H1 (cell line): Measurements from ENCODE around the gene TMSB10. TPM values are rescaled to one million over a fixed set of nuclear protein-coding genes. Genes with fewer than 3 reads are reported as not detected.

ENCODE experiments used
- CTCF ChIA-PET: fragments of 300-600 bp; sonication (Branson Sonifier 250); formaldehyde crosslinking; loops from one replicate; lab custom pipeline; 2021; ENCODE audit not compliant: partially characterized antibody; lab: Charles Lee
- POLR2A ChIA-PET: fragments of 300-600 bp; sonication (Branson Sonifier 250); formaldehyde crosslinking; loops from one replicate; lab custom pipeline; 2021; ENCODE audit warnings: inconsistent platforms; ENCODE audit not compliant: partially characterized antibody; lab: Charles Lee
- DNase-seq, 2 experiments: peaks; one replicate each; pipeline versions ENCODE4 v3.0.0 to v3.0.0-alpha.2; 2010 to 2022; ENCODE audit warnings: low spot score in 2 of 2, low read depth in 1 of 2, mixed read lengths in 1 of 2
- FAIRE-seq: peaks from 2 replicates; lab custom pipeline; 2011; peaks lifted over from hg19 to GRCh38; lab: Jason Lieb, UNC
- H2AFZ ChIP-seq: 2 replicates; pipeline ENCODE4 v1.8.1; 2012; ENCODE audit warnings: low read length, inconsistent platforms
- H2AK5ac ChIP-seq: 2 replicates; pipeline ENCODE4 v1.6.1; 2013; ENCODE audit warnings: low read depth, low read length
- H2BK120ac ChIP-seq: replicated peaks from 2 replicates; pipeline ENCODE3; 2013; ENCODE audit warnings: low read depth, low read length, inconsistent platforms
- H2BK12ac ChIP-seq: 2 replicates; pipeline ENCODE4 v1.6.1; 2013; ENCODE audit warnings: low read depth, low read length
- H2BK15ac ChIP-seq: 2 replicates; pipeline ENCODE4 v1.6.1; 2013; ENCODE audit warnings: low read length
- H2BK20ac ChIP-seq: 2 replicates; pipeline ENCODE4 v1.6.1; 2013; ENCODE audit warnings: low read length
- H2BK5ac ChIP-seq: 2 replicates; pipeline ENCODE4 v1.6.1; 2013; ENCODE audit warnings: low read depth, low read length
- H3K14ac ChIP-seq: 2 replicates; pipeline ENCODE4 v1.6.1; 2013; ENCODE audit warnings: inconsistent platforms; ENCODE audit not compliant: insufficient read length
- H3K18ac ChIP-seq: 2 replicates; pipeline ENCODE4 v1.6.1; 2013; ENCODE audit warnings: low read length; ENCODE audit errors: extremely low read depth
- H3K23ac ChIP-seq: 2 replicates; pipeline ENCODE4 v1.6.1; 2013; ENCODE audit warnings: inconsistent platforms; ENCODE audit not compliant: insufficient read length
- H3K23me2 ChIP-seq: 2 replicates; pipeline ENCODE4 v1.6.1; 2013; ENCODE audit warnings: low read depth, low read length
- H3K27ac ChIP-seq: 2 replicates; pipeline ENCODE4 v1.6.1; 2011; ENCODE audit warnings: low read depth, low read length, inconsistent platforms
- H3K27me3 ChIP-seq, 4 experiments: replicated peaks in 1 of 4; 1 replicate in 1 of 4; 2 replicates in 3 of 4; pipeline versions ENCODE4 v1.6.1 to v1.8.1; 2011 to 2013; ENCODE audit warnings: low read length in 3 of 4, mild to moderate bottlenecking in 3 of 4, inconsistent platforms in 2 of 4, mixed read lengths in 2 of 4, moderate library complexity in 1 of 4; ENCODE audit not compliant: control insufficient read depth in 3 of 4, insufficient read depth in 3 of 4; ENCODE audit errors: extremely low read depth in 1 of 4
- H3K36me3 ChIP-seq, 4 experiments: 2 replicates each; pipeline versions ENCODE4 v1.6.1 to v1.8.1; 2011 to 2013; ENCODE audit warnings: mild to moderate bottlenecking in 4 of 4, low read length in 3 of 4, moderate library complexity in 2 of 4, control low read depth in 1 of 4, inconsistent platforms in 1 of 4; ENCODE audit not compliant: insufficient read depth in 4 of 4, control insufficient read depth in 2 of 4
- H3K4ac ChIP-seq: replicated peaks from 2 replicates; pipeline ENCODE3; 2013; ENCODE audit warnings: low read length, low read depth, mixed read lengths, inconsistent platforms; ENCODE audit not compliant: insufficient read length
- H3K4me1 ChIP-seq, 4 experiments: replicated peaks in 1 of 4; 1 replicate in 1 of 4; 2 replicates in 3 of 4; pipeline versions ENCODE4 v1.6.1 to v1.8.1; 2011 to 2013; ENCODE audit warnings: low read length in 3 of 4, inconsistent platforms in 2 of 4, mixed read lengths in 1 of 4; ENCODE audit not compliant: insufficient read depth in 4 of 4, control insufficient read depth in 3 of 4
- H3K4me2 ChIP-seq, 2 experiments: 2 replicates each; pipeline versions ENCODE4 v1.6.1 to v1.8.1; 2011 to 2013; ENCODE audit warnings: low read depth in 2 of 2, low read length in 2 of 2, control low read depth in 1 of 2, inconsistent platforms in 1 of 2, mild to moderate bottlenecking in 1 of 2; ENCODE audit not compliant: insufficient read depth in 1 of 2
- H3K4me3 ChIP-seq, 4 experiments: fragments of 200-600, 300-600 bp in 1 of 4; sonication (generic), shearing (Covaris generic), sonication (Bioruptor Twin) in 1 of 4; 2 replicates each; pipeline versions ENCODE4 v1.5.1 to v1.8.1; 2011 to 2016; ENCODE audit warnings: low read length in 4 of 4, low read depth in 3 of 4, control low read depth in 2 of 4, inconsistent platforms in 2 of 4, mild to moderate bottlenecking in 2 of 4, mixed read lengths in 1 of 4, moderate library complexity in 1 of 4; ENCODE audit not compliant: insufficient read depth in 2 of 4; ENCODE audit errors: extremely low read depth in 1 of 4
- H3K56ac ChIP-seq: replicated peaks from 2 replicates; pipeline ENCODE3; 2013; ENCODE audit warnings: low read depth, mild to moderate bottlenecking, mixed read lengths, low read length, inconsistent platforms; ENCODE audit not compliant: insufficient read length
- H3K79me1 ChIP-seq: 2 replicates; pipeline ENCODE4 v1.6.1; 2013; ENCODE audit warnings: low read depth, low read length, control low read depth
- H3K79me2 ChIP-seq, 2 experiments: 2 replicates each; pipeline versions ENCODE4 v1.6.1 to v1.8.1; 2012 to 2013; ENCODE audit warnings: low read length in 2 of 2, mild to moderate bottlenecking in 2 of 2, inconsistent platforms in 1 of 2; ENCODE audit not compliant: insufficient read depth in 2 of 2, control insufficient read depth in 1 of 2
- H3K9ac ChIP-seq, 4 experiments: replicated peaks in 1 of 4; 1 replicate in 1 of 4; 2 replicates in 3 of 4; pipeline versions ENCODE4 v1.6.1 to v1.8.1; 2011 to 2013; ENCODE audit warnings: low read depth in 3 of 4, low read length in 3 of 4, control low read depth in 2 of 4, mild to moderate bottlenecking in 2 of 4, moderate library complexity in 2 of 4, inconsistent platforms in 1 of 4; ENCODE audit errors: extremely low read depth in 1 of 4
- H3K9me3 ChIP-seq, 2 experiments: 2 replicates each; pipeline versions ENCODE4 v1.6.1 to v1.8.1; 2012 to 2013; ENCODE audit warnings: mild to moderate bottlenecking in 2 of 2, moderate library complexity in 2 of 2, control low read depth in 1 of 2, inconsistent platforms in 1 of 2, low read depth in 1 of 2, low read length in 1 of 2, mixed read lengths in 1 of 2; ENCODE audit not compliant: insufficient read depth in 2 of 2
- H4K20me1 ChIP-seq, 2 experiments: replicated peaks in 1 of 2; 2 replicates each; pipeline versions ENCODE3 to v1.8.1; 2011 to 2013; ENCODE audit warnings: inconsistent platforms in 2 of 2, low read length in 2 of 2, mild to moderate bottlenecking in 1 of 2; ENCODE audit not compliant: insufficient read depth in 2 of 2, control insufficient read depth in 1 of 2
- H4K5ac ChIP-seq: 2 replicates; pipeline ENCODE4 v1.6.1; 2013; ENCODE audit warnings: low read length, low read depth, mixed read lengths, inconsistent platforms; ENCODE audit not compliant: insufficient read length
- H4K8ac ChIP-seq: 2 replicates; pipeline ENCODE4 v1.8.0; 2013; ENCODE audit warnings: mild to moderate bottlenecking, moderate library complexity, low read length, inconsistent platforms; ENCODE audit not compliant: insufficient read depth; ENCODE audit errors: extremely low read depth
- H4K91ac ChIP-seq: replicated peaks from 2 replicates; pipeline ENCODE3; 2013; ENCODE audit warnings: low read length, mixed read lengths, inconsistent platforms; ENCODE audit not compliant: insufficient read length
- ASH2L ChIP-seq: fragments of 200-600, 300-600 bp; sonication (generic); IDR thresholded peaks from one replicate; pipeline ENCODE4 v1.7.1; 2017; ENCODE audit warnings: low read length
- CBX8 ChIP-seq: fragments of 300-800, 300-1000 bp; sonication (generic); IDR thresholded peaks from 2 replicates; pipeline ENCODE4 v1.7.1; 2016; ENCODE audit warnings: low read depth, low read length, borderline replicate concordance
- GTF2F1 ChIP-seq: IDR thresholded peaks from 2 replicates; pipeline ENCODE4 v1.6.1; 2012; ENCODE audit warnings: low read depth, low read length, improper control_type of control experiment, borderline replicate concordance
- SIN3A ChIP-seq, 2 experiments: IDR thresholded peaks in 1 of 2; conservative IDR thresholded peaks in 1 of 2; 2 replicates each; pipeline ENCODE4 v1.6.1; 2011 to 2012; ENCODE audit warnings: low read length in 2 of 2, improper control_type of control experiment in 1 of 2, low read depth in 1 of 2, mild to moderate bottlenecking in 1 of 2
- SP2 ChIP-seq: IDR thresholded peaks from 2 replicates; pipeline ENCODE4 v1.6.1; 2012; ENCODE audit warnings: mild to moderate bottlenecking, low read length, inconsistent platforms
- SRF ChIP-seq: IDR thresholded peaks from 2 replicates; pipeline ENCODE4 v1.6.1; 2011; ENCODE audit warnings: mild to moderate bottlenecking, low read depth, low read length, moderate library complexity
- WGBS, 2 experiments: shearing (Covaris generic) in 1 of 2; methylation state at CpG; one replicate each; pipeline versions ENCODE4 v1.1.6 to v1.1.7; 2013 to 2015; ENCODE audit warnings: low lambda C conversion rate in 2 of 2, mixed read lengths in 2 of 2, inconsistent platforms in 1 of 2, low coverage in 1 of 2, missing lambda C conversion rate in 1 of 2; ENCODE audit not compliant: insufficient replicate concordance in 2 of 2, insufficient coverage in 1 of 2, insufficient read length in 1 of 2; ENCODE audit errors: extremely low coverage in 1 of 2, missing lambda C conversion rate in 1 of 2; 5-methylcytosine and 5-hydroxymethylcytosine counted together
- polyA plus RNA-seq, 7 experiments: library from polyadenylated mRNA; depleted of rRNA in 3 of 7; stranded (reverse) in 5 of 7; unstranded in 2 of 7; fragments of >200 nt in 5 of 7; fragments of 200-250 nt in 2 of 7; gene quantifications; 1 replicate in 5 of 7; 2 replicates in 1 of 7; 4 replicates in 1 of 7; pipeline versions ENCODE4 v1.2.1 to v1.2.3, GENCODE V29; 2011 to 2013; ENCODE audit warnings: missing spikeins in 2 of 7, mixed read lengths in 2 of 7
- total RNA-seq: library from RNA; stranded (reverse); fragmentation: NEBNext Ultra II Directional; extraction: Animal tissue kit (Norgen Biotek cat#: 25700); gene quantifications from 2 replicates; pipeline ENCODE4 v1.2.1, GENCODE V29; 2021

The TMSB10 gene
- total and polyA plus RNA-seq, 2 of the 8 experiments (the other 6 are each of a cell fraction or from before 2014, with no cell fraction given) = 593 to 1,075 TPM

GRCh38 chr2:84908948-84909713 lies 3.7 kb downstream of the TMSB10 start:
- no peak overlapping the region for H2BK120ac ChIP-seq
- no peak overlapping the region for H3K27ac ChIP-seq
- FAIRE-seq = no peak
- H3K4me1 ChIP-seq = peaks cover 0 to 14% (median 6%) of the 10 kb centered on the region in 4 experiments
- peaks cover 20% of the 10 kb centered on the region for H3K23me2 ChIP-seq
- DNase-seq = no peak
- 0 out of 2 replicates have a peak overlapping the region, but pooled peaks have one; percentile 2 for H2BK15ac ChIP-seq
- H4K91ac ChIP-seq = no peak overlapping the region
- peak overlapping the region; percentile 18; the same call in 1 of the 2 replicates for H2AK5ac ChIP-seq
- no peak overlapping the region for H3K18ac ChIP-seq
- H2BK12ac ChIP-seq = peak overlapping the region; percentile 84; the same call in 1 of the 2 replicates
- no peak overlapping the region for H3K4ac ChIP-seq
- peaks cover 0 to 6% (median 4%) of the 10 kb centered on the region in 4 experiments; a peak in 6 of 7 replicates for H3K27me3 ChIP-seq
- no peak overlapping the region for H4K8ac ChIP-seq
- no peaks in the 10 kb centered on the region; a peak in 1 of 4 replicates for H3K9me3 ChIP-seq
- H2AFZ ChIP-seq = no peak overlapping the region
- H3K4me3 ChIP-seq = no peak overlapping the region
- H3K4me2 ChIP-seq = no peak overlapping the region
- H3K79me2 ChIP-seq = peaks cover 0 to 12% of the 10 kb centered on the region in 2 experiments; a peak in 1 of 4 replicates
- H2BK20ac ChIP-seq = no peak overlapping the region
- no peak overlapping the region for H3K23ac ChIP-seq
- WGBS, 2 experiments = 85% methylated on average over 2 of the region's 2 CpGs; no CpG with 5 or more reads in 1 of the 2 experiments
- no peak overlapping the region for H3K14ac ChIP-seq
- ChIA-PET CTCF (interaction anchor here (1.1 to 3.5 kb wide), 2 partner anchors 11 to 17 kb away, joined by 5 to 22 read pairs; no protein-coding TSS in a partner anchor), POLR2A (interaction anchor here (0.8 to 0.9 kb wide), 2 partner anchors 8 to 32 kb away, joined by 3 read pairs; no protein-coding TSS in a partner anchor)
- no peak overlapping the region for H3K9ac ChIP-seq
- H4K20me1 ChIP-seq = peaks cover 0 to 9% of the 10 kb centered on the region in 2 experiments
- H3K56ac ChIP-seq = peak overlapping the region; percentile 79
- H4K5ac ChIP-seq = no peak overlapping the region
- peaks cover 0 to 8% (median 0%) of the 10 kb centered on the region in 4 experiments; a peak in 3 of 8 replicates for H3K36me3 ChIP-seq
- H3K79me1 ChIP-seq = no peaks in the 10 kb centered on the region
- H2BK5ac ChIP-seq = no peak overlapping the region
- no peak for TF ChIP-seq GTF2F1
- no peak for TF ChIP-seq ASH2L
- no peak for TF ChIP-seq SP2
- no peak for TF ChIP-seq SRF
- no peak for TF ChIP-seq CBX8
- no peak for TF ChIP-seq SIN3A (conservative IDR thresholded peaks at IDR 0.05 in 1 of 2, IDR thresholded peaks at IDR 0.05 in 1 of 2; ENCODE audit: low read depth in 1 of 2, low read length in 2 of 2)
